ENCODE results near the gene C6orf141. TPM values are rescaled to one million over a fixed set of nuclear protein-coding genes. Genes with fewer than 3 reads are reported as not detected.
A peak's percentile ranks its signal among the peaks of the same experiment; 100 is the strongest.

C6orf141 gene
- total RNA-seq, 1 experiment from 2014 or later = 31.6 TPM

DNA sequence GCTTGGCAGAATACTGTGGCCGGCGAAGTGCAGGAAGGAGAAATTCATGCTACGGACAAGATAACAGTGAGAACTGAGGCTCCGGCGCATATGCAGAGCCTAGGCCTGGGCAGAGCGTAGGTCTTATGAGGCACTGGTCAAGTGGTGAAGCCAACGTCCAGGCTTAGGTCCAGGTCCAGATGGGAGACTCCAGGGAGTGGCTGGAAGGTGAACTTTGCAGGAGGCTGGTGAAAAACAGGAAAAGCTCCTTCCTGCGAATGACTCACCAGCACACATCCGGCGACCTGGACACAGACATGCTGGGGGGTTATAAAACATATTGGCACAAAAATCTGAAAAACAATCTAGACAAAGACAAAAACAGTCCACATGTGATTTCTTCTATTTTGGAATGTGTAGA, 15.4 kb downstream of the C6orf141 start:
- Histone ChIP-seq H3K36me3 (ENCODE audit: control insufficient read depth in 1 of 2, insufficient read depth in 2 of 2, low read length in 2 of 2) (peaks cover 0 to 1% of the 10 kb centered on the region in 2 experiments; a peak in 1 of 4 replicates), H4K20me1 (ENCODE audit: insufficient read depth) (no peaks in the 10 kb centered on the region), H2AFZ (ENCODE audit: low read depth, low read length, poor library complexity, severe bottlenecking) (no peak overlapping the region), H3K27me3 (ENCODE audit: insufficient read depth, low read length) (no peaks in the 10 kb centered on the region), H3K27ac (ENCODE audit: low read depth, low read length) (peak overlapping the region; percentile 28; the same call in 1 of the 2 replicates), H3K79me2 (ENCODE audit: insufficient read depth, low read length) (no peaks in the 10 kb centered on the region), H3K4me1 (ENCODE audit: control insufficient read depth in 1 of 2, insufficient read depth in 2 of 2, low read length in 2 of 2) (peaks cover 19 to 22% of the 10 kb centered on the region in 2 experiments), H3K9ac (ENCODE audit: low read length) (no peak overlapping the region), H3K4me3 (replicated peaks in 1 of 2; ENCODE audit: low read depth in 1 of 2, low read length in 2 of 2) (no peak overlapping the region), H3K4me2 (ENCODE audit: low read length) (peak overlapping the region; percentile 57), H3K9me2 (ENCODE audit: insufficient read depth) (no peaks in the 10 kb centered on the region), H3K9me3 (ENCODE audit: control insufficient read depth in 1 of 2, insufficient read depth in 1 of 2, low read depth in 1 of 2, low read length in 2 of 2) (no peaks in the 10 kb centered on the region)
- TF ChIP-seq EGR1 (IDR thresholded peaks at IDR 0.05; ENCODE audit: low read depth) (no peak), POLR2AphosphoS5 (IDR thresholded peaks at IDR 0.05; ENCODE audit: low read depth, low read length) (no peak), FOSL1 (IDR thresholded peaks at IDR 0.05; ENCODE audit: low read depth) (peak; percentile 60), CEBPB (IDR thresholded peaks at IDR 0.05; ENCODE audit: low read depth) (no peak), YY1 (IDR thresholded peaks at IDR 0.05; ENCODE audit: extremely low read depth, insufficient replicate concordance, low read depth, low read length) (no peak), JUND (IDR thresholded peaks at IDR 0.05) (peak; percentile 53; the same call in 1 of the 2 replicates), RAD21 (IDR thresholded peaks at IDR 0.05; ENCODE audit: low read depth) (no peak), SP1 (IDR thresholded peaks at IDR 0.05; ENCODE audit: low read depth) (peak; percentile 39; the same call in 1 of the 2 replicates), CBX3 (IDR thresholded peaks at IDR 0.05; ENCODE audit: low read depth) (0 out of 2 replicates have a peak, but pooled peaks have one; percentile 24)
- TF ChIP-seq, protein P1, sequence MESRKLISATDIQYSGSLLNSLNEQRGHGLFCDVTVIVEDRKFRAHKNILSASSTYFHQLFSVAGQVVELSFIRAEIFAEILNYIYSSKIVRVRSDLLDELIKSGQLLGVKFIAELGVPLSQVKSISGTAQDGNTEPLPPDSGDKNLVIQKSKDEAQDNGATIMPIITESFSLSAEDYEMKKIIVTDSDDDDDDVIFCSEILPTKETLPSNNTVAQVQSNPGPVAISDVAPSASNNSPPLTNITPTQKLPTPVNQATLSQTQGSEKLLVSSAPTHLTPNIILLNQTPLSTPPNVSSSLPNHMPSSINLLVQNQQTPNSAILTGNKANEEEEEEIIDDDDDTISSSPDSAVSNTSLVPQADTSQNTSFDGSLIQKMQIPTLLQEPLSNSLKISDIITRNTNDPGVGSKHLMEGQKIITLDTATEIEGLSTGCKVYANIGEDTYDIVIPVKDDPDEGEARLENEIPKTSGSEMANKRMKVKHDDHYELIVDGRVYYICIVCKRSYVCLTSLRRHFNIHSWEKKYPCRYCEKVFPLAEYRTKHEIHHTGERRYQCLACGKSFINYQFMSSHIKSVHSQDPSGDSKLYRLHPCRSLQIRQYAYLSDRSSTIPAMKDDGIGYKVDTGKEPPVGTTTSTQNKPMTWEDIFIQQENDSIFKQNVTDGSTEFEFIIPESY (IDR thresholded peaks at IDR 0.05; ENCODE audit: extremely low read depth, insufficient replicate concordance, low read length) = no peak
- TF ChIP-seq, protein P2, sequence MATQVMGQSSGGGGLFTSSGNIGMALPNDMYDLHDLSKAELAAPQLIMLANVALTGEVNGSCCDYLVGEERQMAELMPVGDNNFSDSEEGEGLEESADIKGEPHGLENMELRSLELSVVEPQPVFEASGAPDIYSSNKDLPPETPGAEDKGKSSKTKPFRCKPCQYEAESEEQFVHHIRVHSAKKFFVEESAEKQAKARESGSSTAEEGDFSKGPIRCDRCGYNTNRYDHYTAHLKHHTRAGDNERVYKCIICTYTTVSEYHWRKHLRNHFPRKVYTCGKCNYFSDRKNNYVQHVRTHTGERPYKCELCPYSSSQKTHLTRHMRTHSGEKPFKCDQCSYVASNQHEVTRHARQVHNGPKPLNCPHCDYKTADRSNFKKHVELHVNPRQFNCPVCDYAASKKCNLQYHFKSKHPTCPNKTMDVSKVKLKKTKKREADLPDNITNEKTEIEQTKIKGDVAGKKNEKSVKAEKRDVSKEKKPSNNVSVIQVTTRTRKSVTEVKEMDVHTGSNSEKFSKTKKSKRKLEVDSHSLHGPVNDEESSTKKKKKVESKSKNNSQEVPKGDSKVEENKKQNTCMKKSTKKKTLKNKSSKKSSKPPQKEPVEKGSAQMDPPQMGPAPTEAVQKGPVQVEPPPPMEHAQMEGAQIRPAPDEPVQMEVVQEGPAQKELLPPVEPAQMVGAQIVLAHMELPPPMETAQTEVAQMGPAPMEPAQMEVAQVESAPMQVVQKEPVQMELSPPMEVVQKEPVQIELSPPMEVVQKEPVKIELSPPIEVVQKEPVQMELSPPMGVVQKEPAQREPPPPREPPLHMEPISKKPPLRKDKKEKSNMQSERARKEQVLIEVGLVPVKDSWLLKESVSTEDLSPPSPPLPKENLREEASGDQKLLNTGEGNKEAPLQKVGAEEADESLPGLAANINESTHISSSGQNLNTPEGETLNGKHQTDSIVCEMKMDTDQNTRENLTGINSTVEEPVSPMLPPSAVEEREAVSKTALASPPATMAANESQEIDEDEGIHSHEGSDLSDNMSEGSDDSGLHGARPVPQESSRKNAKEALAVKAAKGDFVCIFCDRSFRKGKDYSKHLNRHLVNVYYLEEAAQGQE (IDR thresholded peaks at IDR 0.05; ENCODE audit: low read depth) = no peak
- TF ChIP-seq, protein P3, sequence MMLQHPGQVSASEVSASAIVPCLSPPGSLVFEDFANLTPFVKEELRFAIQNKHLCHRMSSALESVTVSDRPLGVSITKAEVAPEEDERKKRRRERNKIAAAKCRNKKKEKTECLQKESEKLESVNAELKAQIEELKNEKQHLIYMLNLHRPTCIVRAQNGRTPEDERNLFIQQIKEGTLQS (IDR thresholded peaks at IDR 0.05) = no peak
- RAD21 ChIA-PET (ENCODE audit: low non-redundant PET in 1 of 2, low total read pairs in 2 of 2, uncharacterized antibody in 2 of 2, unreplicated experiment in 2 of 2) = no interaction called here
- CTCF ChIA-PET = no interaction called here
- POLR2A ChIA-PET = interaction anchor here (0.6 to 1.5 kb wide), 3 partner anchors 12 to 1727 kb away, joined by 3 to 7 read pairs (median 3); partner anchors contain the start of gene C6orf141
- BruUV-seq (replicated peaks) = no TSS peak
- intact Hi-C loops (cut with micrococcal nuclease) = no loop called here
- ATAC-seq = peak; percentile 64
- no peak for DNase-seq (ENCODE audit: low read depth, low spot score)

Measured in HCT116 (cell line).